ENCODE results near the gene CRADD. TPM values are rescaled to one million over a fixed set of nuclear protein-coding genes. Genes with fewer than 3 reads are reported as not detected.
"Not testable (repeated sequence)": the region's sequence is repeated elsewhere in the genome, so short reads cannot be mapped to it uniquely, and the experiment has no call there.

CRADD gene
- polyA plus RNA-seq, 4 donors, result 11.3 to 16.2 (median 14.2) TPM

DNA sequence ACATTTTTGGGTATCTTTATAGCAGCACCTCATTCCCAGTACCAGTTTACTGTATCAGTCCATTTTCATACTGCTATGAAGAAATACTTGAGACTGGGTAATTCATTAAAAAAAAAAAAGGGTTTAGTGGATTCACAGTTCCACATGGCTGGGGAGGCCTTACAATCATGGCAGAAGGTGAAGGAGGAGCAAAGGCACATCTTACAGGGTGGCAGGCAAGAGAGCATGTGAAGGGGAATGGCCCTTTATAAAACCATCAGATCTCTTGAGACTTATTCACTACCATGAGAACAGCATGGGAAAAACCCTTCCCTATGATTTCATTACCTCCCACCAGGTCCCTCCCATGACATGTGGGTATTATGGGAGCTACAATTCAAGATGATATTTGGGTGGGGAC is 77.7 kb downstream of the CRADD start:
- not testable (repeated sequence) for DNase-seq (ENCODE audit: low read depth in 4 of 4, low spot score in 3 of 4)

DNA sequence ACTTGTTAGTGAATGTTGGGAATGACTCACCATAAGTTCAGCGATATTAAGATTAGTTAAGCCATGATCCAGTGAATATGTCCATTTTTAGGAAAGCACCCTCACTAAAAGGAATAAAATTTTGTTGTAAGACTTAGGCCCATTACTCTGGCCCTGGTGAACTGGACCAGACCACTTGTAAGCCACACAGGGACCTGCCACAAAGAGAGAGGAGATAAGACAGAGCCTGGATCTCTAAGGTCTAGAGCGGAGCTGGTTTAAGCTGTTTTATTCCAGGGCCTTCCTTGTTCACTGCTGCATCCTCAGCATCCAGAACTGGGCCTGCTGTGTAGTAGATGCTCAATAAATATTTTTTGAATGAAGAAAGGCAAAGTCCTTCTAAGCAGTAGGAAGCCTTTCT is 79.1 kb downstream of the CRADD start:
- DNase-seq (ENCODE audit: low read depth in 4 of 4, low spot score in 3 of 4), result no peak

DNA sequence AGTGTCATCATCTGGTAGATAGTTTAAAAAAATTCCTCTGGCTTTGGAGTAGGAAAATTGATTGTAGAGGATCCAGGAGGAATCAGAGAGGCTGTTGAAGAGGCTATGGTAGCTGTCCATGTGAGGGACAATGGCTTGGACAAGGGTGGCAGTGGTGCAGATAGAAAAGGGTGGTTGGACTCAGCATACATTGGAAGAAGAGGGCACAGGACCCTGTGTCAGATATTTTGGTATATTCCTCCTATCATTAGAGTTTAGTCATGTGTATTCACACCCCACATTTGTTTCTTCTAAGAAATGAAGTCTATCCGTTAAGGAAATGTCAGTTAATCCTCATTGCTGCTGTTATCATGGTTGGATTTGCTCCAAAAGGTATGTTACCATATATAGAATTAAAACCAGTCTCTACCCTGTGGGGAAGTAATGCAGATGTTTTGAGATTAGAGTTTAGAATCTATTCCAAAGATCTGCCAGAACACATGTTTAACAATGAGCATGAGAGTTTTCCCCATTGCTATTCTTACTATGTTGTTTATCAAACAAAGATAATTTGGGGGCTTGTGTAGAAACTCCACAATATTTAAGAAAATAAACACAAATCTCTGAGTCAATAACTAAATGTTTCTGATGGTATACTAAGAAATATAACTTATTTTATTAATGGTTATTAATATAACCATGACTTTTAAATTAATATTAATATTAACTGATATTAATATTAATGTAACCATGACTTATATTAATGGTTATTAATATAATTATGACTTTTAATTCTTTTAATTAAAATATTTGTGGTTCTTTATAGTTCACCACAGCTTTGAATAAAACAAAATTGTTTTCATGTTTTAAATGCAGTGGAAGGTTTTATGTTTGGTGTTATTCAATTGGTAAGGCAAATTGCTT is 80.9 kb downstream of the CRADD start:
- DNase-seq (ENCODE audit: low read depth in 4 of 4, low spot score in 3 of 4), result no peak

DNA sequence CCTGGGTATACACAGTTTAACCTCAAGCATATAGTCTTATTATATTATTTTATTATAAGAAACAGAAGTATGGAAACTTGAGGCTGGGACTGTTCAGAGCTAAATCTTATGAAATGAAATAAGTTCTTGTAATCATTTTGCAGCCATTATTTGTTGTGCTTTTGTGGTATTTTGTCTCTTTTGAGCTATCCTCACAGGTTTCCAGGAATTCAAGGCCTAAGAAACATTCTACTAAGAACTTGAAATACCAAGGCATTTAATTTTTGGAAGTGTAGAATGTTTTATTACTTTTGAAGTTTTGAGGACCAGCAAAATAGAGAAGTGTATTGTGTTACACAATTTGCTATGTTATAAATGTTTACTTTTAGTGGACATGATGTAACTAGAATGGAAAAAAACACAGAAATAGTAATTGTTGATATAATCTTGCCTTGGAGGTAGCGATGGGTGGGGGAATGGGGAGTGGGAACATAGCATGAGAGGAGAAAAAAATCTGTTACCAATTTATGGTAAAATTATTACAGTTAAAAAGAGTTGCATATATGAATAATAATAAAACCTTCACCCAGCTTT is 81.7 kb downstream of the CRADD start:
- DNase-seq (ENCODE audit: low read depth in 4 of 4, low spot score in 3 of 4), result no peak

DNA sequence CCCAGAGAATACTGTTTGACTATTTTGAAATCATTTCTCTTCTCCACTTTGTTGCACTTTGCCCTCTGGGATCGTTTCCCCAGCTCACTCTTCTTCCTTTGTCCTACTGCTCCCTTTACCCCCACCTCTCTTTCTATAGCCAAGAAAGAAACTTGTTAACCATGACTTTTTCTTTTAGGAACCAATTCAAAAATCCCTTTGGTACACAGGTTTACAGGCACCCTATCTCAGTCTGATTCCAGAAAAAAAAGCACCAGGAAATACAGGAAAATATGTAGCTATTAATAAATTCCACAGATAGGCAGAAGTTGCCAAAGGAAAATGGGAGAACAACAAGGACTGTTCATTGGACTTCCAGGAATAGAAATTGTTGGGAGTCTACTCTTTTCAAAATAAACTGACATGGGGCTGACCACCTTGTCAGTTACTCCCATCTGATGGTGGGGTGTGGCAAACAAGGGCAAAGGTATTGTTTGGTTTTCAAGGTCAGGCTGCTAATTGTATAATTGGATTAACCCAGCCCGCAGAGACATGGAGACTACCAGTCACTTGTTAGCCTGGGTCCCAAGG is 82.4 kb downstream of the CRADD start:
- DNase-seq (ENCODE audit: low read depth in 4 of 4, low spot score in 3 of 4), result no peak

DNA sequence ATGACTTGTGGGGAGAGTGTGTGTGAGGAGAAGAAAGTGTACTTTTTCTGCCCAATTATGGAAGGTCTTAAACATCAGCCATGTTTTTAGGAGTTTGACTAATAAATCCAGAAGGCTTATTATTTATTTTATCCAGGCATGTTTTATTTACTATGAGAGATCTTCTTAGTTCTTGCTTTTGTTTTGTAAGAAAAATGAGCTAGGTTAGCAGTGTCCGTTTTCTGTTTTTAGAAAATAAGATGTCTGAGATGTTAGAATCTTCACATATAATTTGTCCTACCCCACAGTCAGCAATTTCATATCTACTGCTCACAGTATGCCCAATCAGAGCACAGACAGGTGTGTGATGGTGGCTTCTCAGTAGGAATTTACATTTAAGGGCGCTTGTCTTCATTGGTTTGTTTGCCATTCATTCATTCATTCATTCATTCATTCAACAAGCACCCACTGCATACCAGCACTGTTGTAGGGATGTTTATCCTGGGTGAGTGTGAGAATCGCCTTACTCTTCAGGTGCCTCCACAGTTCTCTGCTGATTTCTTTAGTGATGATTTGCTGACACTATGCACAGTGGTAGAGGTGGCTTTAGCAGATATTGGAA is 83.2 kb downstream of the CRADD start:
- no peak for DNase-seq (ENCODE audit: low read depth in 4 of 4, low spot score in 3 of 4)

DNA sequence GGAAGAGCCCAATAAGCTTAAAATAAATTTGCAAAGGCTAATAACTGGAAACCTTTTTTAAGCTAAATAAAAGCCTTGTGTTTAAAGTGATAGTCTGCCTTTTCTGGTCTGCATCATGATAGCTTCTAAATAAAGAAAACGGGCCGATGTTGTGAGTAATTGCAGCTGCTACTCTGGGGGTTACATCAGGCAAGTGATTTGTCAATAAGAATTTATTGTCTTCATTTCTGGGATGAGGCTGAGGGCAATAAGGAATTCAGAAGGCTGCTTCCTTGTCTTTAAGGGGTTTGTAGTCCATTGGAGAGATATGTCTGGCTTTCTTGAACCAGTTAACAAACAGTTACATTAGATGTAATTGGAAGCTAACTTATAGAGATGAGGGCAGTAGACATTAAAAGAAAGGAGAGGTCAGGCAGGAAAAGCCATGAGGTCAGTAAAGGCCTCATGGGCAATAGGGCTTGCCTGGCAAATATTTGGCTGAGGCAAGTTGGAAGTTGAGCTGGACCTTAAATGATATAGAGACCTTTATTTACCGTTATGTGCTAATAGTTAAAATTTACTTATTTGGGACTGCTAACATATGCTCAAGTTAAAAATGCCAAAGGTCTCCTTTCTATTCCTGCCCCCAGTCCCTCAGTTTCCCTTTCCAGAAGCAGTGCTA is 85.0 kb downstream of the CRADD start:
- DNase-seq (ENCODE audit: low read depth in 4 of 4, low spot score in 3 of 4), result no peak

DNA sequence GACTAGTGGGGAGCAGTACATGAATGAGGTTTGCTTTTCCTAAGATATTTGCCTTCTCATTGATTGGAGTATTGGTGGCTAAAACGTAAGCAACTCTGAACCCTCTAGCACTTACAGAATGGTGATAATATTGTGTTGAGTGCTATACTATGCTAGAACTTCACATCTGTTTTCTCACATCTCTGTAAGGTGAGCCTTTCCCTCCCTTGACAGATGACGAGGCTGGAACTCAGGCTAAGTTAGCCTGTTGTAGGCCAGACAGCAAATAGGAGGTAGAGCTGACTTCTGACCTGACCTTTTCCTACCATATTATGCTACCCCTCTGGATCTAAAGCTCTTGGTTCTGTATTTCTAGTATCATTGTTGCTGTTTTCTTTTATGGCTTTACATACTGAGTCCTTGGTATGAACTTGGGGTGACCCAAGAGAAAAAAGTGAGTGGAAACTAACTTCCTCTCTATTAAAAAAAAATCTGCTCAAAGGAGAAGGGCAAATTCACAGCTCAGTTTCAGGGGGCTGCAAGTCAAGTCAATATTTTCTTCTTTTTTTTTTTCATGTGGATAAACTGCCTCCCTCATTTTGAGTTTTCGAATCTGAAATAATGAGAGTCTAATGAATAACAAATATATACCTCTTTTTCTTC is 85.9 kb downstream of the CRADD start:
- no peak for DNase-seq (ENCODE audit: low read depth in 4 of 4, low spot score in 3 of 4)

DNA sequence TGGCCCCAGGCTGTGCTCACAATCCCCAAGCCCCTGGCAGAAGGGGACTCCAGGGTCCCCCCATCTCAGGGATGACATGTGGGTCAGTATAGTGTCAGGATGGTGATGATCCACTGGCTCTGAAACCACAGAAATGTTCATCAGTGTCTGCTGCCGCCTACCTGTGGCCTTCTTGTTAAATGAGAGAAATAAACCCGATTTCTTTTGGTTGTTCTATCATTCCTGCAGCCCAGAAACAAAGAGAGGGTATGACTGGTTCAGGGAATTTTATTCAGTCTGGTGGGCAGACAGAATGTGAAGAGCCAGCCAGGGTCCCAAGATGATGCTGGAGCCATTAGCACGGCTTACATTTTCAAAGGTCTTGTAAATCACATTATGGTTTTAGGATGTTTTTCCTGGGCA is 86.6 kb downstream of the CRADD start:
- no peak for DNase-seq (ENCODE audit: low read depth in 4 of 4, low spot score in 3 of 4)

DNA sequence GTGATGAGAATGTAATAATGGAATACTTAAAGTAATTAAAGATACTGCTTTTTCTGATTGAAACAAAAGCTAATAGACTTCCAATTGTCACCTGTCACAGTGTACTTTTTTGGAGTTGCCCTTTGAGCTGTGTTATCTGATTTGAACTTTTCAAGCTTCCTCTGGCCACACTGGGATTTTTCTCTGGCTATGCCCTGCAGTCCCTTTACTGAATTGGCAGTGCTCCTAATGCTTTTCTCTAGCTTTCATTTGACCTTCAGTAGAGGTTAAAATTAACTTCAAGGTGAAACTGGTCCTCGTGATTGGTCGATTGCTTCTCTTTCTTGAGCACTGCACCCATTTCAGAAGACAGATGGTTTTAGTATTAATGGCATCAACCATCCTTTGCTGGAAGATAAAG is 89.2 kb downstream of the CRADD start:
- no peak for DNase-seq (ENCODE audit: low read depth in 4 of 4, low spot score in 3 of 4)

DNA sequence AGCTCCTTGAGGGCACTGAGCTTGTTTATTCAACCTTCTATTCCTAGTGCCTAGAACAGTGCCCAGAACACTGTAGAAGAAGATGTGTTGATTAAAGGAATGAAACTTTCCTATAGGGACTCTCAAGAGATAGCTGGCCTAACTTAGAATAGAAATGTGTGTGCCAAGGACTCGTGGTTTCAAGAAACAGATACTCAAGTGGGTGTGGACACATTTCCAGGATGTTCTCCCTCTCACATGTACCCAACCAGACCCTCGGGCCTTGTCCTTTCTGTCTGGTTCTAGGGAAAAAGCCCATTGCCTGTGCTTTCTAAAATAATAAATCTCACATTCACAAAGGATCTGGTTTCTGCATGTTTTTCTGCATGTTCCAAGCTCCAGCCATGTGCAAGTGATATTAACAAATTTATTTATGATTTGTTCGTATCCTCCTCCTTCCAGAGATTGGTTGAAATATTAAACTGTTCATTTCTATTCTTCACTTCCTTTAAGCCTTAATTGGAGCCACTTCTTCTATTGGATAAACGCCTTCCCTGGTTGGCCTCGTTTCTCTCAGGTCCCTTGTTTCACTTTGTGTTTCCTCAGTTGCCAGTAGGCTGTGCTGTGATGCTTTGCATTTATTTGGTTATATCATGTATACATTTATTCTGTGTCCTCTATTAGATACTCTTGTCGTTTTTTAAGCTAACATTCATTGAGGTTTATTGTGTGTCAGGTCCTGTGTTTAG is 89.8 kb downstream of the CRADD start:
- peak in 2 of 4 donors; percentile 43 to 49 for DNase-seq (ENCODE audit: low read depth in 4 of 4, low spot score in 3 of 4)

DNA sequence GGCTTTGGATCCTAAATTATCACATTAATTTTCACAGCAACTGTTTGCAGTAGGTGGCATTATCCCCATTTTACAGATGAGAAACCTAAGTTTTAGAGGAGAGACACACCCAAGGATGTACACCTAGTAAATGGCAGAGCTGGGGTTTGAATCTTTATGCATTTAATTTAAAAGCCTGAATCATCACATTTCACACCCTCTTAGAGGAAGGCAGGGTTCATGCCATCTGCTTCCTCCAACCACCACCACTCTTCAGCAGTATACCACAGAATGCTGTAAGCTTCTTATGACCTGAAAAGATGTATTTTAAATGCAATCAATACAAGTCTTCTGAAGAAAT is 90.3 kb downstream of the CRADD start:
- no peak for DNase-seq (ENCODE audit: low read depth in 4 of 4, low spot score in 3 of 4)

DNA sequence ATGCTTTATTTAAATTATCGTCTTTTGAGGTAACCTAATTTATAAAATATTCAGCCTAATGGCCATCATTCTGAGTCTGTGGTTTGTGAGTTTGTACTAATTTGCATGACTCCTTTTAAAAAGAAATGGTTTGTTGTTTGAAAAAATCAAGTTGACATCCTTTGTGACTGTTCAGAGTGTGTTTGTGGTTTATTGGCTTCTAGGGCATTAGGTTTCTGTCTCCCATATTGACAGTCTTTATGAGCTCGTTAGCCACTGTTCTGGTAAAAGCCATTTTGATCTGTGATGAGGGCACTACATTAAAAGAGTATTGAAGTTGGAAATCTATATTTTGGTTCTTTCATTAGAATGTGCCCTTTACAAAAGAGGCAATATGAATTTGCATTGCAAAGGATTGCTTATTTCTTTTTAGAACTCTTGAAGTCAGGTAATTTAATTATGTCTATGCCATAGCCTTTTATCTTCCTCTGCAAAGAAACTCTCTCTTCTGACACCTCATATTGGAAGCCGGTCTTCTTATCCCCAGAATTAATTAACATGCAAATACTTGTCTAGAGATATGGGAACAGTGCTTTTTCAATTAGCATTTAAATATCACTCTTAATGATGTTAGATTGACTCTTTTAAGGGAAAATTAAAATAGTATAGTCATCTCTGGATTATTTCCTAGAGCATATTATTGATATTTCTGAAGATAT is 95.0 kb downstream of the CRADD start:
- DNase-seq (ENCODE audit: low read depth in 4 of 4, low spot score in 3 of 4), result no peak

DNA sequence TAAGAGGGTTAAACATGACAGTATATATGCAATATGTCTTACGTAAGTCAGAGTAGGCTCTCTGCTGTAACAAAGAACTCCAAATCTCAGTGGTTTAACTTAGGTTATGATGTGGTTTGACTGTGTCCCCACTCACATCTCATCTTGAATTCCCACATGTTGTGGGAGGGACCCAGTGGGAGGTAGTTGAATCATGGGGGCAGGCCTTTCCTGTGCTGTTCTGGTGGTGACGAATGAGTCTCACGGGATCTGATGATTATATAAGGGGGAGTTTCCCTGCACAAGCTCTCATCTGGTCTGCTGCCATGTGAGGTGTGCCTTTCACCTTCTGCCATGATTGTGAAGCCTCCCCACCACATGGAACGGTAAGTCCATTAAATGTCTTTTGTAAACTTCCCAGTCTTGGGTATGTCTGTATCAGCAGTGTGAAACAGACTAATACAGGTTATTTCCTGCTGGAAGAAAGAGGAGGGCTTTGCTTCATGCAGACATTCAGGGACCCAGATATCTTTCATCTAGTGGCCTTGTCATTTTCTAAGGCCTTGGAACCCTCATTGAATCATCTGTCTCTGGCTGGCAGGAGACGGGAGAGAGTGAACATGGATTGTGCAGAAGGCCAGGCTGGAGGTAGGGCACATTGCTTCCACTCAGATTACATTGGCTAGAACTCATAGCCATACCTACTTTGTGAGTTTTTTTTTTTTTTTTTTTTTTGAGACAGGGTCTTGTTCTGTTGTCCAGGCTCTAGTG is 96.1 kb downstream of the CRADD start:
- DNase-seq (ENCODE audit: low read depth in 4 of 4, low spot score in 3 of 4), result no peak

DNA sequence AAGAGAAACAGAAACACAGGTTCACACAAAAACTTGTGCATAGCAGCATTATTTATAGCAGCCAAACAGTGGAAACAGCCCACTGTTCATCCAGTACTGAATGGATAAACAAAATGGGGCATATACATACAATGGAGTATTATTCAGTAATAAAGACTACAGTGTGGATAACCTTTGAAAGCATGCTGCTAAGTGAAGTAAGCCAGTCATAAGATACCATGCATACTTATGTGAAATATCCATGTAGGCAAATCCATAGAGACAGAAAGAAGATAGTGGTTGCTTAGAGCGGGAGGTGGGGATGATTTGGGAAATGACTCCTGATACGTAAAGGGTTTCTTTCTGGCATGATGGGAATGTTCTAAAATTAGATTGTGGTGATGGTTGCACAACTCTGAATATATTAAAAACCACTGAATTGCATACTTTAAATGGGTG is 99.4 kb downstream of the CRADD start:
- DNase-seq (ENCODE audit: low read depth in 4 of 4, low spot score in 3 of 4), result no peak

DNA sequence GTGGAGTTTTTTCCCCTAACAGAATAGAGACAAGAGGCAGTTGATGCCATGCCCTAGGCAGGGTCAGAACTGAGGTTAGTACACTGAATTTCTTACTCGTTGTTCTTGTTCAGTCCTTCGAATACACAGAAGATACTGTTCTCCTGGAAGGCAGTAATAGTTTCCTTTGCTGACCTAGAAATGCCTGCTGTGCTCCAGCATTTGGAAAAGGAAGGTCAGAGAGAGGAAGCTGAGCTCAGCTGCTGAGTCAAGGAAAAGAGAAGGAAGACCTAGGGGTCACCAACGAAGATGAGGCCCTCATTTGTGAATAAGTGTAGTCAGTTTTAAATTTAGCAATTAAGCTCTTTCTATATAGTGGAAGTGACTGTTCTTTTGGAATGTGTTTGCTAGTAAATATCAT is 100.1 kb downstream of the CRADD start:
- DNase-seq (ENCODE audit: low read depth in 4 of 4, low spot score in 3 of 4), result no peak

DNA sequence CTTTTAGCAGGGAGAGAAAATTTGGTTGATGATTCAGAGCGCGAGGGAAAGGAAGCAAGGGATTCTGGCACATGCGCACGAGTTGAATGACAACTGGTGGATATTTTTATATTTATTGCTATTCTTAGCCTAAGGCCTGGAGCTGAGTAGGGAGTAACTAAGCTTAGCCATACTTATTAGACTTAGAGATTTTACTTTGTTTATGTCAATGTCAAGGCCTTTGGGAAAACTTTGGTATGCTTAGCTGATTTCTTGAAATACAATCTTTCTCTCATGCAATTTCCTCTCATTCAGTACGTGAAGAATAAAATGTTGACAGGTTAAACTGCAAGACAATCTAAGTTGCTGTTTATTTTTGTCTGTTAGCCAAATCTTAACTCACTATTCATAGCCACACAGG is 101.1 kb downstream of the CRADD start:
- peak in 2 of 4 donors; percentile 33 to 41 for DNase-seq (ENCODE audit: low read depth in 4 of 4, low spot score in 3 of 4)

DNA sequence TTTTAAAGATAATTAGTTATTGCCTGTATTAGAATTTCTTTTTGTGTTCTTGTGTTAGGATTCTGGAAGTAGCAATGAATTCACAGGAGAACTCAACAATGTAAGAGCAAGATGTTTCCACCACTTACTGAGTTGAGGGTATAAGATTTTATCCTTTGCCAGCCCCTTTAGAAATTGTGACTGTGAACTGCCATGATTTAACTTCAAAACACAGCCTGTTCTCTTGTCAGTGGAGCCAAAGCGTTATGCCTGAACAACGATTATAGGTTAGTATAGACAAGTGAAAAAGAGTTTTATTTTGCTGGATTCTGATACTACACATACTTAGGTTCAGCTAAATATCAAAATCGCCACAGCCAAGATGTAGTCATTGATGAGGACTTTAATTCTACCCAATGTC is 101.6 kb downstream of the CRADD start:
- no peak for DNase-seq (ENCODE audit: low read depth in 4 of 4, low spot score in 3 of 4)
